Activated T-cell treated with anti-CD3 and anti-CD28 coated beads for 48 hours (primary cell): ENCODE measurements around the gene SOBP.

Experiments used
- DNase-seq: peaks from one replicate; pipeline ENCODE4 v3.0.0-alpha.2; 2020; ENCODE audit warnings: low read depth

SOBP gene

DNA sequence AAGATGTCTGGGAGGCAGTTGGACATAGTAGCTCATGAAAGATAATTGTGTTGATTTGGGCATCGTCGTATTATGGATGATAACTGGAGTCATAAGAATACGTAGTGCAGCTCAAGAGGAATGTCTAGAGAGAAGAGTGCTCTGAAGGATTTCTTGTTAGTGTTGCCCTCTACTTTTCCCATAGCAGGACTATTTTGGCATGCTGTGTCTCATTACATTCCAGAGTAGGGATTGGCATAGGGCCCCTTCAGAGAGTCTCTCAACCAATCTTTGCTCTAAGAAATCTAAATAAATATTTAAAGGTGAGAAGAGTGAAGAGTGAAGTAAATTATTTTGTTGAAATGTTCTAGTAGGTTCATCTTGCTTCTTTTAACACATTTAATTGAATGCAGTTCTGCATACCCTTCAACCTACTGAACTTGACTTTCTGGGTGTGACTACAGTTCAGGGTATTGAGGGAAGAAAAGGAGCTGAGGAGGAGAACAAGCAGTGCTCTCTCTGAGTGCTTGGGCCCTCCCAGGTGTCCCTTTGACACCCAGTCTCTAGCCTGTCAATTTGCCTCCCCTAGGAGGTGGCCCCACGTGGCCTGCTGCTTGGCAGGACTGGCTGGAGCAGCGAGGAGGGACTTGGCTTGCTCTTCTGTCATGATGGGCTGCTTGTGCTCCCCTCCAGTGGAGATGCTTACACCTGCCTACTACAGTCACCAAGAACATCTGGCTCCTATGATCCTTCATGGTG, 33.3 kb downstream of the SOBP start:
- DNase-seq, result no peak

DNA sequence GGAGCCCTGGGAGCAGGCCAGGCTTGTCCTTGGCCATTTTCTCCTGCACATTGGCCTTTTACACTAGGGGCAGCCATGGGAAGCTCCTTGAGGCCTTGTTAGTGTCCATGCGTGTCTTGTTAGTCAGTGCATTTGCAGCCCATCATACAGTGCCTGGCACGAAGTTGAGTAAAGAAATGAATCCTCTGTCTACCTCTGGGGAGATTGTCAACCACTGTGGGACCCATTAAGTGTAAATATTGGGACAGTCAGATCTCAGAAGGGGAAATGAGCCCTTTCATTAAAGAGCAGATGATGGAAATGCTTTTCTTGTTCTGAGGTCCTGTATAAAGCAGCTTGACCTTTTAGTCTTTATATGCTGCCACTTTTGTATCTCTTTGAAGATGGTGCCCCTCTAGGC, 33.9 kb downstream of the SOBP start:
- DNase-seq, result no peak

DNA sequence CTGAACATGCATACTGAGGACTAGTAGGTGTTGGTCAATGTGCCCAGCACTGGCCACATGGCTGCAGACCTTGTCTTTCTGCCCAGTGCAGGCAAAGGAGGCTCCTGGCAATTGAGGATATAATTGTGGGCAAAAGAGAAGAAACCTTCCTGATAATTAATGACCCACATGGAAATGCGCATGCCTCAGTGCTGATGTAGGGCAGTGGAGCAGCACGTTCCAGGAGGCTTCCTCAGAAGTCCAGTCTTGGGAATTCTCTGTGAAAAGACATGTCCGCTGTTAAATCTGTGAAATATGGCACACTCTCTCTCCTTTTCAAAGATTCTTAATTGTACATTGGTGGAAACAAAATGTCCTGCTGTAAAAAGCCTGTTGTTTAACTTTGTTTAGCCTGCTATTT, 34.7 kb downstream of the SOBP start:
- DNase-seq, result no peak

DNA sequence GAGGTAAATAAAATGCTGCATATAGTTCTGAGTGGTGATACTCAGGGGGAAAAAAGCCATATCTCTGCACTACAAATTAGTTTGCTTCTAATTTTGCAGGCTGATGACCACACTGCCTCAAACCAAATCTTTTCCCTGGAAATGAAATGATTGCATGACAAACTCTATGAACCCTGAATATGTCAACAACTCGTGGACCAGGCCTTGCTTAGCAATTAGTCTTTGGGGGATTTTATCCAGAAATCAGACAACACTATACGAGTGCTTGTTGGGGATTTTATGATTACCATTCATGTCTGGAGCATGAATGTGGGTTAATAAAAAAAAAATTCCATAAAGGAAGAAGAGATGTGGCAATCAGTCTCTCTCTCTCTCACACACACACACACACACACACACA, 42.0 kb downstream of the SOBP start:
- no peak for DNase-seq

DNA sequence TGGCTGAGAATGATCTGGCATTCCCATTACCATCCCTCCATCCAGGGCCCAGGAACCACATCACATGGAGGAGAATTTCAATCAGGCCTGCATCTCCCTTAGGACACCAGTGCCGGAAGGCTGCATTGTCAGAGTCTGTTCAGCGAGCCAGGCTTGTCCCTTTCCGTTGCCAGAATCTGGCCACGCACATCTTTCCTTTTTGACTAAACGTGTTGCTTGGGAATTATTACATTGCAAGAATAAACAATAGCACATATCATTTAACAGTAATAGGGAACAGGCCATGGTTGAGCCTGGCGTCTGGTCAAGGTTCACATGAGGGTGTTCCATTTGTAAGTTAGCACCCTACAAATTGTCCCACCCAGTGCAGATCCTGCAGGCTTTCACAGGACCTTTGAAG, 42.8 kb downstream of the SOBP start:
- DNase-seq, result no peak

DNA sequence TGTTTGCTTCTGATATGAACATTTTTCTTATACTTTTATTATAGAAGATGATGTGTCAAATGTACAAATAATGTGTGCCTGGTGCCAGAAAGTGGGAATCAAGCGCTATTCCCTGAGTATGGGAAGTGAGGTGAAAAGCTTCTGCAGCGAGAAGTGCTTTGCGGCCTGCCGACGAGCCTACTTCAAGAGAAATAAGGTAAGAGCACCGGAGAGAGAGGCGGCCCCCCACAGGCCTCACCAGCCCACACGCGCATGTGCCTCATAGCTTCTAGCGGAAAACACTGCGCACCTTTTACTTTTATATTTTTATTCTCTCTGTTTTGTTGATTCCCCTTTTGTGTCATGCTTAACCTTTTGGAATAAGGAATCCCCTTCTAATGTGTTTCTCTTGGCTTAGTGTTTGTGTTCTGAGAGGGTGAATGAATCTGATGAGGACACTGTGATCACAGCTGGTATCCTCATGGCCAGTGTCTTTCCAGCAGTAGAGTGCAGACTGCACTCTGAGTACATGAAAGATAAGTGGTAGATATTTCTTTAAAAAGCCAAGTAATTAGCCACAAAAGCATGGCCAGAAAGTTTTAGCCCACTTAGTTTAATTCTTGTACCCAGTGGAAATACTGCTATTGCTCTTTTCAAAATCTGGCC, 43.6 kb downstream of the SOBP start:
- no peak for DNase-seq

DNA sequence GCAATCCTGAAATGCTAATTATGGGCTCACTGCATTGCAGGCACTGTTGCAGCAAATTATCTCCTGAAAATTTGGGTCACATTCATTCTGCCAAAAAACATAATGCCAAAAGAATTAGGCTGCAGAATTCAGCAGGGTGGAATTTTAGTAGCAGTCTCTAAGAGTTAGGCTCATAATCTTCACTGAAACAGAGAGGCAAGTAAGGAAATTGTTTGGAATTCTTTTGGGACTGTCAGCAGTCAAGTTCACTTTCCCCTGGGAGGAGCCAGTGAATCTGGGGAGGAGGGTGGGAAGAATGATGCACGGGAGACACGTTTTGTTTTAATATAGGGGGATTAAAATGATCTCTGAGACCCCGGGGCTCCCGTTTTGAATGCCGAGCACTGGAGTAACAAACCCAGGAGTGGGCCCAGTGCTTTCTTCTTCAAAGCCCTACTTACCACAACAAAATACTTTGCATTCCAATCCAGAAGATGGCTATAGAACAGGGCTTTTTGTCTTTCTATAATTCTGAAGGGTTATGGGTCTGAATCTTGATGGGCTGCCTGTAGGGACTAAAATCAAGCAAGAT, 44.7 kb downstream of the SOBP start:
- DNase-seq, result no peak

DNA sequence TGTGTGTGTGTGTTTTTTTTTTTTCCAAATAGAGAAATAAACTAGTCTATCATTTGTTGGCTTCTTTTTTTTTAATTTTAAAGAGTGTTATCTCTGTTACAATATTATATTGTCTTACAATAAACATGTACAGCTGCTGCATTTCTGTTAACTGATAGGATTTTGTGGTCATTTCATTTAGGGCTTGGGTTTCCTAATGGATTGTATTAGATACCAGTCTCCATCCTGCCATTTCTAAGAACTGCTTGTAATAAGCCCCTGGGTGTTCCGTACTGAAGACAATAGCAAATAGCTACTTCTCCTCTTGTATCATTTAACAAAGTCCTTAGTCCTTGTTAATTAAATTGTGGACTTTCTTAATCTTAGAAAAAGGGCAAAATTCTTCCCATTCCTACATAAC, 45.7 kb downstream of the SOBP start:
- no peak for DNase-seq

DNA sequence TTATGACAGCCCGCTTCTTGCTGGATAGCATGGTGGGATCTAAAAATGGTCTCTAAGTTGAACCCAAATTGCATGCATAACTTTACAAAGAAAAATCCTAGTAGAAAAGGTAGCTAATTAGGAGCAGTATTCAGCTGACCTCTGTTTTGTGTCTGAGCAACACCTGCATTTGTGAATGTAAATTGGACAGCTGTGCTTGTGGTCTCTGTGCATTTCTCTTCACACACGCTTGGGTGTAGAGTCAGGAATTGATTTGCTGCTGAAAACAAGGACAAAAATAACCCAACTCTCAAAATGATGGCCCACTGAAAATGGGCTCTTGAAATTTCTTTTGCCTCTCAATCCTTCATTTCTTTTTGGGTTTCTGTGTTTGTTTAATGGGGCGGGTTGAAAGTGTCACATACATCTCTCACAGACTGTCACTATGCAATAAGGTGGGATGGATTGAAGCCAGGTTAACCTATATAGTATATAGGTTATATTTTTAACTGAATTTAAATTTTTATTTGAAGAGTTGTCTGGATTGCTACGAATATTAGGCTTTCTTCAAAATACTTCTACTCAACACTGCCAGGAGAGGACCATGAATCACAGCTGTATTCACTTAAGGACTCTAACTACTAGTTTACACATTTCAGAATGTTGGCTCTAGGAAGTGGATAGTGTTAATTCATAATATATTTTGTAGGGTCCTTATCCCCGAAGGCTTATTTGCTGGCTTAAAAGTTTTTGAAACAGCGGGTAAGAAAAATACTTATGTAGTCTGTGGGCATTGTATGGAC, 46.5 kb downstream of the SOBP start:
- no peak for DNase-seq

DNA sequence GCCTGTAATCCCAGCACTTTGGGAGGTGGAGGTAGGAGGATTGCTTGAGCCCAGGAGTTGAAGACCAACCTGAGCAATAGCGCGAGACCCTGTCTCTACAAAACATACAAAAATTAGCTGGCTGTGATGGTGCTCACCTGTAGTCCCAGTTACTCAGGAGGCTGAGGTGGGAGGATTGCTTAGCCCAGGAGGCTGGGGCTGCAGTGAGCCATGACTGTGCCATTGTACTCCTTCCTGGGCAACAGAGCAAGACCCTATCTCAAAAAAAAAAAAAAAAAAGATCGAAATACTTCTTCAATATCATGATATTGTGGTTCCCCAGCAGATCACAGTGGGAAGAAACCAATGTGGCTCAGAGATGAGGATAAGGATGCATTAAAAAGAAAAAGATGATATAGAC, 47.6 kb downstream of the SOBP start:
- DNase-seq, result no peak

DNA sequence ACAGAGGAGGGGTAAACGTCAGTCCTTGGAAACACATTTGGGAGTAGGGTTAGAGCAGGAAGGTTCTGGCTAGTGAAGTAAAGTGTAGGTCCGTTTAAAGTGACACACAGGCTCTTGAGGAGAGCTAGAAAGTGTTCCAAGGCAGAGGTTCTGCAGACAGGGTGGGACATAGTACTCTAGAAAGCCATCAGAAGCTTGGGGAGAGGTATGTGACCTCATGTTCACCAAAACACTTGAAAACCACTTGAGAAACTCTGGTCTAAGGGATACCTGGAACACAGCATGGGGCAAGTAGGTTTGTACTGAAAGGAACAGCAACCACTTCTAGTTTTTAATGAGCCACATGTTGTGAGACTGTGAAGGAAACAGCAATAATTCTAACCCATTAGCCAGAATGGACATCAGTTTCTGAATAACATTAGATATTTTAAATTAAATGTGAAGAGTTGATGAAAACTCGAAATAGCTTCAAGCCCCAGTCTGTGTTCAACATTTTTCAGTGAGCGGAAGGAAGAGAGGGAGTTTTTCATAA, 49.0 kb downstream of the SOBP start:
- no peak for DNase-seq

DNA sequence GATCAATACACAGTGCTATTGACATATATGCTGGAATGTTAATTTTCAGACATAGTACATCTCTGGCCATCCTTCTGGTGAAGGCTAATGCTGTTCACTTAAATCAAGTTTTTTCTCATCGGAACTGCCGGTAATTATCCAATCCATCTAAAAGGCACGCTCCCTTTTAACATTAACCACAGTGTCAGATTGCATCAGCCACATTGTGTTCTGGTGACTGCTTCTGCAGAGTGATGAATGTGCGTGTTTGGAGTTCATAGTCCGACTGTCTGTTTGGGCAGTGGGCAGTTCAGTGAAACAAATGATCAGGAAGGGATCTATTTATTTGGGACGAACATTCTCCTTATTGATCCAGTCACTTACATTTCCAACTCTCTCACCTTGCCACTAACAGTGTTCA, 49.5 kb downstream of the SOBP start:
- no peak for DNase-seq

DNA sequence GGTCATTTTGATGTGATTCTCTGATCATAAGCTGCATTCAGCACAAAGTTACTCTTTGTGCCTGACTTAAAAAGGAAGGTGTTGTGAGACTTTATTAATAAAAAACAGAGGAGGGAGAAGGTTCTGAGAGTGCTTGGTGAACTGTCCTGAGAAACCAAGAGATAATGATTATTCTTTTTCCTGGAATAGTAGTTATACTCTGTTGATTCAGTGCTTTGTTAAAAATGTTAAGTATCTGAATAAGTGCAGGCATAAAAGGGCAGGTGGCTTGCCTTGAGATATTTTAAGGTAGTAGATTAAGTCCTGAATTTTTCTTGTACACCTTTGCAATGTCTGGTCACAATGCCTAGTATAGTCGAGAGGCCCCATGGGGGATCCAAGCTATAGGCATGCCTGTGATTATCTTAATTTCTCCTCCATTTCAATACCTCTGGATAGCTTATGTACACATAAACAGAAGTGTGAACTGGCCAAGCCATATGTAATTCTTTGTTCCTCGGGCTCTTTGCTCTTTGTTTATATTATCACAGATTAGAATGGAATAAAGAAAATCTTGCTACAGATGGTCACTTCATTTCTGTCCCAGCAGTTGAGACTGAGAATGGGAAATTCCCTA, 50.0 kb downstream of the SOBP start:
- no peak for DNase-seq

DNA sequence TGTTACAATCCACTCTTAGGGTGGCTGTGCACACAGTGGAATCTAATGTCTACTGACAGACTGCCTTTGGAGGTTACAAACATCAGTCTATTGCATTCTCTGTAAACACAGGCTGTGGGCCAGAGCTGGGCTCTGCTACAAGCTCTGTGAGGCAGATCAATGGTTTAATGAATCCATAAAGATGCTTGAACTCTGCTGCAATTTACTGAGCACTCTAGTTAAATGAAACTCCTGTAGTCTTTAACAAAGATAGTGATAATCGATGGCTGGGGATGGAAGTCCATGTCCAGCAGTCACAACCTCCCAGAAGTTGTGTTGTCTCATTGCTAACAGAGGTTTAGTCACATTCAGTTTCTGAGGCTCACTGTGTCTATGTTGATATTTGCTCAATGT, 50.5 kb downstream of the SOBP start:
- no peak for DNase-seq

DNA sequence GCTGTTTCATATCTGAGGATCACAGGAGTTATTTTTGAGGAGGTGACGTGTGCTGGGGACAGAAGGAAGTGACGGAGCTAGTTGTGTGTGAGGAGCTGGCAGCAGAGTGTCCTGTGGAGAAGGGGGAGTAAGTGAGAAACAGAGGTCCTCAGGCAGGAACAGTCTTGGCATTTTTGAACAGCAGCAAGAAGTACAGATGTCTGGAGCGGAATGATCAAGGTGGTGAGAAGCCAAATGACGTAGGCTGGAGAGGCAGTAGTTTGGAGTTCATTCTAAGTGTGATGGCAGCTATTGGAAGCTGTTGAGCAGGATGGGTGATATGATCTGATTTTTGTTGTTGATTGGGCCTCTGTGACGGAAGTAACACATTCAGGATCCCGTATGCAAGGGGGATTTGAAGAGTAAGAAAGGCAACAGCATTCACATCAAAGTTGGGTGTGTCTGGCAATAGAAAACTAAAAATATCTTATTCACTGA, 52.3 kb downstream of the SOBP start:
- DNase-seq, result no peak

DNA sequence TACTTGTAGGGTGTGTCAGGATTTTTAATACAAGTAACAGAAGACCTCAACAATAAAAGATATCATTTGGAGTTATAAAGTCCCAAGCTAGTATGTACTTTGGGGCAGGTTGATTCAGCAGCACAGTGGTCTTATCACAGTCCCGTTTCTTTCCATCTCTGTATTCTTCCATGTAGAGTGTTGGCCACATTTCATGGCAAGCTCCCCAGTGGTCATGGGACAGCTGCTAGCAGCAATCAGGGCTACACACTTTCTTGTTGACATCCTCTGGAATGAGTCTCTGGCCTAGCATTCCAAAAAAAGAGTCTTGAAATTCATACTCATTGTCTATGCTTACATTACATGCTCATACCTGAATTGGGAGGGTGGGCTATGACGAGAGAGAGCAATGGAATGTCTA, 53.2 kb downstream of the SOBP start:
- no peak for DNase-seq

DNA sequence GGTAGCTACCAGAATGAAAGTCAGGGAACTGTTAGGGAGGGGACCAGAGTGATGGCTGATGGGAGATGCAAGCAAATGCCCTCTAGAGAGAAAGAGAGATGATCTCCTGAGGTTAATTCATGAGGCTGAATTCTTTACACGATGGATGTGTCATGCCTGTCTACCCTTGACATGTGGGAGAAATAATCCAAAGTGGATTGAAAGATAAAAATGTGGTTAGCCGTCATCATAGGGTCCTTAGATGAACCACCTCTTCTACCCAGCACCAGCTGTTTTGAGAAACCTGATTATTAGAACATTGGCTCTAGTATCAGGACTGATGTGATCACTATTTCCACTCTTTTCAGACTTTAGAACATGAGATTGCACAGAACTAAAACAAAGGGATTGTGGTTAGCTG, 53.6 kb downstream of the SOBP start:
- DNase-seq, result no peak

DNA sequence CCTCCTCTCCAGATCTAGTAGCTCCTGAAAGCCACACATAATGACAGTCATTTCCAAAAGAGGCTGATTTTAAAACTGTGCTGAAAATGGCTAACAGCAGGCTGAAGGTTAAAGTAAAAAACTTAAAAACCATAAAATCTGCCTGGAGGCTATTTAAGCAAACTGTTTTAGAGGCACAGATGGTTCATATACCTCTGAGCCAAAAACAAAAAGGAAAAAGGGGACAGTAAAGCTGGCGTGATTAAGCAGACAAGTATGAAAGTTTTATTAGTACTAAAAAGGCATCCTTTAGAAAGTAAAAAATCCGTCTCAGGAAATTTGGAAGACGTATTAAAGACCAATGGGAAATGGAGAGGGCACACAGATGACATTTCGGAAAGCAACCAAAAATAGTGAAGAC, 55.8 kb downstream of the SOBP start:
- no peak for DNase-seq

DNA sequence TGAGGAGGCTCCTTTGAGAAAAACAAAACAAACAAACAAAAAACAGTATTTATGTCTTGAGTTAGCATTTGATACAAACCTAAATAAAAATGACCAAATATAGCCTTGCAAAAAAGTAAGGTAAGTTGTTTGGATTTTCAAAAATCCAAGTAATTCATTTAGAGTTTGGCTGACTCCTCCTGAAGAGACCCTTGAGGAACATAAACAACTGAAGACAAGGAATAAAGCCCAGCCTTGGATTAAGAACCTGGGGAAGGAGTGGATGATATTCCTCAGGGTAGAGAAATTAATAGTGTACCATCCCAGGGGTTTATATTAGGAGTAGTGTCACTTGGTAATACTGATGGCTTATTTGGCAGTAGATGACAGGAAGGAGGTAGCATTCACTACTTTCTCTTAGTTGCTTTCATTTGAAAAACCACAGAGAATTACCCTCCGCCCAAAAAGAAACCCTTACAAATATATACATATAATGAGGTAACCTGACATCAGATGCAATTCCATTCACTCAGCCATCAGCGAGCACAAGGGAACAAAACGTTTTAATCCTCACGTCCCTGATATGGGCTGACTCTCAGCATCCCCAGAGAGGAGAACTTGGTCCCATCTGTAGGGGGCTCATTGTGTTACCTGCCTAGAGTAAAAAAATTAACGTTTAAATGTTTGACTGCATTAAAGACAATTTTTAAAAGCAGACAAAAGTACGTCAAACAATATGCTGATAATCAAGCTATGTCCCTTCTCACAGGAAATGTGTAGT, 57.0 kb downstream of the SOBP start:
- DNase-seq, result no peak

DNA sequence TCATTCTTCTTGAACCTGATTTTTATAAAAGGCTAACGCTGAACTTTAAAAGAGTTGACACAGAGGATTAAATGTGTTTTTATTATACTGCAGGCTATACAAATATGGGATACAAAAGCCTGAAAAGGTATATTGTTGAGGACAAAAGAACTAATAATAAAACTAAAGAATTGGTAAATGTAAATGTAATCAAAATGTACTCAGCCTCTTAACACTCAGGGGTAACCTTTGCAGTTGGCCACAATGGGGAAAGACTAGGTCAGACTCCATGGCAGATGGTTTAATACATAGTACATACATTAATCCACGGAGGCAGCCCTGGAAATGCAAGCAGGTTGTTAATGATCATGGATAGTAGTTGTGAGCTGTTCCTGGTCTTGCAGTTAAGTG, 57.5 kb downstream of the SOBP start:
- no peak for DNase-seq

DNA sequence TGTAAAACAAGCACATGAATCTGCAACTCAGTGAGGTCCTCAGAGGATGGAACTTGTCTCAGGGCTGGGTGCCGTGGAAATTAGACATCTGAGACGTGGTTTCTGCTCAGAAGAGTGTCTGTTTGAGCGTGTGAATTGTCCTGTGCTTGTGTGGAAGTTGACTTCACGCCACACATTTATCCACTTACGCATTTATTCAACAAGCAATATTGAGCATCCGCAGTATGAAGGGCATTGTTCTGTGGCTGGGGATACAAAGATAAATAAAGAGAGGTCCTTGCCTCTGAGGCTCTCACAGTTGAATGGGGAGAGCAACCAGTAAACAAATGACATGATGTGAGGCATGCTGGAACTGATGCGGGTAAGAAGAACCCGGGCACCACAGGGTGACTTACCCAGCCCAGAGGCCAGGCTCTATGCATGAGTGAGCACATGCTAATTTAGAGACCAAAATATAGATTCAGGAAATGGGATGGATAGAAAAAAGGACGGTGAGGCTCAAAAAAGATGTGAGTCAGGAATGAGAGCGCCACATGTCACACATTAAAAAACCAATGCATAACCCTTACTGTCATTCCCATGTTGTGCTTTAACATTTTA, 60.4 kb downstream of the SOBP start:
- DNase-seq, result no peak
